Stimulated activated CD4-positive, alpha-beta T cell treated with anti-CD3 and anti-CD28 coated beads, TNF-alpha, amount 100 ng/mL, for 48 hours (primary cell): ENCODE data around the gene ANKRD49.
"Not testable (repeated sequence)": the region's sequence is repeated elsewhere in the genome, so short reads cannot be mapped to it uniquely, and the experiment has no call there.

Source experiments
- DNase-seq, 3 donors: peaks; one replicate each; pipeline ENCODE4 v3.0.0-alpha.2; 2020; ENCODE audit warnings: low read depth in 3 of 3

ANKRD49 gene

DNA sequence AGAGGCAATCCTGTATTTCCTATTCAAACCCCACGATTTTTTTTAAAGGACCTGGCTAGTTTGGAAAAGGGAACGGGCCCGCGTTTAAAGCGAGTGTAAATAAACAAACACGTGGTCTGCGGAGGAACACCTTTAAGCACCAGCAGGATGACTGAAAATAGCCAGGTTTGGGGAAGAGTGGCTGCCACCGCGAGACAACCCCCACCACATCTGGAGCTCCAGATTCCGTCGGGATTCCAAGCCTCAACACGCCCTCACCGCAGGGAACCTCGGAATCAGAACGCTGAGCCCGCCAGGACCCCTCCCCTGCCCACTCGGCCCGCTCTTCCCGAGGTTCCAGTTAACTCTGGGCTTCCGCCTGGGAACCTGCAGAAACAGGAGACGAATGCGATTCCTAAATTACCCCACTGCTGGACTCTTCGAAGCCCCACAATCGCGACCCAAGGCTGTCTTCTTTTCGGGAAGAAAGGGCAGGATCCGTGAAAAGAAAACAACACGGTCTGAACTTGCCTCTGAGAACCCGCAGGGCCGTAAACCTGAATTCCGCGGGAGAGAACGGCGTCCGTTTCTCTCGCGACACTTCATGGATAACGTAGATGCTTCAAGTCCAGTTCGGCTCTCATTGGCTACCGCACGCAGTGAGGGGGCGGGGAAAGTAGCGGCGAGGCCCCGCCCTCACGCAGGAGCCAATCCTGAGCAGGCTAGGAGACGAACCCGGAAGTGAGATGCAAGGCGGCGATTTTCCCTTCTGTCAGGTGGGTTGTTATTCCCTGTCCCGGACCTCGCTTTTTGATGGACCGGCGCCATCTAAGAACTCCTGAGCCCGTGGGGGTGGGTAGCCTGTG, at the start of gene ANKRD49, which contains the start of gene MRE11:
Gene ANKRD49 (plus strand): TSS at position 704 of the 845 bp plus-strand sequence. CDS start 2,710 bp downstream, outside the sequence.
Gene MRE11 (minus strand): TSS at position 564 of the 845 bp plus-strand sequence. CDS start 1,043 bp downstream, outside the sequence.
- peak; percentile 89 to 95 (median 89) for DNase-seq

GRCh38 chr11:94445641-94446040, 48.1 kb upstream of the ANKRD49 start:
- DNase-seq, result no peak

DNA sequence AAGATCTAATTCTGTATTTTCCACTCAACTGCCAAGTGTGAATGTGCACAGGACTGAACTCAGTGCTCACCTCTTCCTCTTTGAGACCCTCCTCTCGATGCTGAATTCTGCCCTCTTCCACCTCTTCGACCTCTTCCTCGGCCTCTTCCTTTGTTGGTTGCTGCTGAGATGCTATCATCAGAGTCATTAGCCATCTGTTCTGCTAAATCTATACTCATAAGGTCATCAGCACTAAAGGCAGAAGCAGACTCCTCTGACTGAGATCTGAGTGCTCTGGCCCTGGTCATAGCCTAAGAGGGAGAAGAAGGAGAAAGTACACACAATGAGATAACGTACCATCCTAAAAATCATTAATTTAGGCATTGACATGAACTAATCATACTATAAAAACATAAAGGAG, 46.6 kb upstream of the ANKRD49 start:
- no peak for DNase-seq

DNA sequence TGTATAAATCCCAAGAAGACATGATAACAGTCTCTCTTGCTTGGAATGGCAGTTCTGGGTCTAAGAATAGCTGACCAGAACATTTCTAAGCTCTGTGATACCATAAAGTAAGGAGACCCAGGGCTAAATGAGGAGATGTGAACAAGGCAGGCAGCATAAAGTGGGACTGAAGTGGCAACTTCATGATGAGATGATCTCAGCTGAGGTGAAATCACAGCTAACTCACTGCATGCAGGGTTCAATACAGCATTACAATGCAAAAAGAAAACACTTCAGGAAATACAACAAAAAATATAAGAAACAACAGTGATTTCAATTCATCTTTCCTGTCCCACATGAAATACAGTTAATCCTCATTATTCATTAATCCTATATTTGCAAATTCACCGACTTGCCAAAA, 44.8 kb upstream of the ANKRD49 start:
- no peak for DNase-seq

GRCh38 chr11:94449437-94449836, 44.3 kb upstream of the ANKRD49 start:
- no peak for DNase-seq

GRCh38 chr11:94450048-94450447, 43.7 kb upstream of the ANKRD49 start:
- DNase-seq, result no peak

DNA sequence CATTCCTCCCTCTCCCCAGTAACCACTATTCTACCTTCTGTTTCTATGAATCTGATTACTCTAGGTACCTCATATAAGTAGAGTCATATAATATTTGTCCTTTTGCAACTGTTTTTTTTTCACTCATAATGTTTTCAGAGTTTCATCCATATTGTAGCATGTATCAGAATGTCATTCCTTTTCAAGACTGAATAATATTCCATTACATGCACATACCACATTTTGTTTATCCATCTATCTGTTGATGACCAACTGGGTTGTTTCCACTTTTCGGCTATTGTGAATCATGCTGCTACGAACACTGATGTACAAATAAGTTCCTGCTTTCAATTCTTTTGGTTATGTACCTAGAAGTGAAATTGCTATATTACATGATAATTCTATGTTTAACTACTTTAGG, 40.8 kb upstream of the ANKRD49 start:
- no peak for DNase-seq

- no peak for DNase-seq
Observed at GRCh38 chr11:94454301-94454700, 39.5 kb upstream of the ANKRD49 start.

GRCh38 chr11:94455861-94456260, 37.9 kb upstream of the ANKRD49 start:
- no peak for DNase-seq

GRCh38 chr11:94457118-94458029, 36.4 kb upstream of the ANKRD49 start:
- no peak for DNase-seq

- DNase-seq, result no peak
Observed at GRCh38 chr11:94459576-94459975, 34.2 kb upstream of the ANKRD49 start.

DNA sequence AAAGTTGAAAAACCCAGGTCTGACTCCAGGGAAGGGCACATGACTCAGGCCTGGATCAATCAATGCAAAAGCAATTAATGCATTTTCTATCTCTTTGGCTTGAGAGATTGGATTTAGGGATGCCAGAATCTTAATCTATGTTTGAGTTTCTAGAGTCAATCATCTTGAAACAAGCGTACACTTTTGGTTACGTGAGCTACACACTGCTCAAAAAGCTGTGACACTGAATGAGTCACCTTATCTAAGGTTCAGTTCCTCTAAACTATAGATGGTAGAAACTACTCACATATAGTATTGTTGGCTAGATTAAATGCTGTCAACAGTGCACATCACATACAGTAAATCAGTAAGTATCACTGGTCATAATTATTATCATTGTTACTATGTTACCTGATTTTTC, 24.4 kb upstream of the ANKRD49 start:
- no peak for DNase-seq

DNA sequence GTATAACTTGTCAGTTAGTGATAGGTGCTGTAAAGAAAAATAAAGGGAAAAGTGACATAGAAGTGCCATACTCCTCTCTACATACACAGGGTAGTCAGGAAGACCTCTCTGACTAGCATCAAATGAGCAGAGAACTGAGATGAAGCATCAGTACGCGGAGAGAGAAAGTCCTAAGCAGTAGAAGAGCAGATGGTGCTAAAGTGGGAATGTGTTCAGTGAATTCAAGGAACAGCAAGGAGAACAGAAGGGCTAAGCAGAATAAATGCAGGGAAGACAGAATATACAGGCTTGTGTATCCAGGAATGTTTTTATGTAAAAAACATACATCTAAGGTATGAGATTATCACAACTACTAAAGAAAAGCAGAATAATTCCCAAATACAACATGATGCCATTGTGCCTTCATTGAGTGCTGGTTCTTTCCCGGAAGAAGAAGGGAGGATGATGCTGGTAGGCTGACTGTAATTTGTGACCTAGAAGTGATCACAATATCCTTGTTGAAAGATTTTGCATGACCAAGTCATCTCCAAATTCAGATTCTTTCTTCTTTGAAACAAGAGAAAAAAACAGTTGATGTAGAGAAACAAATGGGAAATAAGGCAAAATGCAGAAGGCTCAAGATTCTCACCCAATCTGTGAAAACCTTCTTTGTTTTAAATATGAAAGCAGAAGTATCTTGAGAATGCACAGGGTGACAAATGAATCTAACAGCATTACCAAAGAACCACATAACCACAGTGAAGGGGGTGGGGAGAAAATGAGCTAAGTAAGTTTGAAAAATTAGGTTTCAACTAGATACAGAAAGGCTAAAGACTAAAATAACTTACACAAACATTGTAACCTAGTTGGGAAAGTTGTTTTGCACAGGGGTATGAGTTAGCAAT, 20.6 kb upstream of the ANKRD49 start:
- DNase-seq, result no peak

DNA sequence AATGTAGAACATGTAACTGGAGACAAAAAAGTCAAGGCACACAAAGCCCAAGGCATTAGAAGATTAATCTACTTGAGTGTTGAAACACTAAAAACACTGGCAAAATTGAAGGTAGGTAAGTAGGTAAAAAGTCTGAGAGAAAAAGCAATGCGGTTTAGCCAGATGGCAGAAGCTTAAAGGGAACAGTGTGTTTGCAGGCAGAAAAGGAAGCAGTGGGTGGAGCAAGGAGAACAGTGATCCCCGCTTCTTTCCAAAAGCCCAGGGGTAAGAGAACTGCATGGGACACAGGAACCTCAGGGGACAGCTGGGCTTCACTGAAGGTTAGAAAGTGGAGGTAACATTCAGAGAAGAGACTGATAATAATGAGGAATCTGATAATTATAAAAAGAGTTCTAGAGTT, 16.2 kb upstream of the ANKRD49 start:
- no peak for DNase-seq

- no peak for DNase-seq
Observed at GRCh38 chr11:94481342-94481741, 12.4 kb upstream of the ANKRD49 start.

DNA sequence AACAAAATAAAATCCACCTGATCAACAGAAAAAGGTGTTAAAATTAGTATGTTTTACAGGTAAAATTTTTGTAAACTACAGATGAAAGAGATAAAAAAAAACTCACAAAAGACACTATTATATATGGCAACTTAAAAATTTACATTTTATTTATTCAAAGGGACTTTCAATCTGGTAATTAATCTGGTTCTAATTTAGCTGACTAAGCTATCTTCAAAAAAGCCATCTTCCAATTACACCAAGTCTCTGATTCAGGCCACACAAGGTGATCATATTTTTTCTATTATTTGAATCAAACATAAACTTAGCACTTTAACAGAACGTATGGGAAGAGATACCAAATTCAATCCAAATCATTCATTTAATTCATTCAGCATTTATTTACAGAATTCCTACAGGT, 7.7 kb upstream of the ANKRD49 start:
- DNase-seq, result no peak

GRCh38 chr11:94494126-94494680, 419 bp downstream of the ANKRD49 start:
- no peak for DNase-seq

GRCh38 chr11:94500181-94500580, 6.4 kb downstream of the ANKRD49 start:
- DNase-seq, result no peak

DNA sequence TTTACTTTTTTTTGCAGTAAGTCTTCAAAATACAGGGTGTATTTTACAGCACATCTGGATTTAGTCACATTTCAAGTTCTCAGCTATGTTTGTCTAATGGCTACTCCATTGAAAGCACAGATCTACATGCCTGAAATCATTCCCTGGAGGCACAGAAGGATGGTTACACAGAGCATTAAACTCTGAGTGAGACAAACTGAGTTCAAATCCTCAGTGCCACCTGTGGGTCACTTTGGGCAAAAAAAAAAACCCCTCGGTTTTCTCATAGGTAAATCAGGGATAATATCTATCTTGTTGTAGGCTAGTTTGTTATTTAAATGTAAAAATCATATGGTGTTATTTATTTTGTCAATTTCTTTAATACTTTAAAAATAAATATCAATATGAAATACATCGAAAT, 7.7 kb downstream of the ANKRD49 start:
- DNase-seq, result no peak

- no peak for DNase-seq
Observed at GRCh38 chr11:94504689-94505293, 11.0 kb downstream of the ANKRD49 start.

DNA sequence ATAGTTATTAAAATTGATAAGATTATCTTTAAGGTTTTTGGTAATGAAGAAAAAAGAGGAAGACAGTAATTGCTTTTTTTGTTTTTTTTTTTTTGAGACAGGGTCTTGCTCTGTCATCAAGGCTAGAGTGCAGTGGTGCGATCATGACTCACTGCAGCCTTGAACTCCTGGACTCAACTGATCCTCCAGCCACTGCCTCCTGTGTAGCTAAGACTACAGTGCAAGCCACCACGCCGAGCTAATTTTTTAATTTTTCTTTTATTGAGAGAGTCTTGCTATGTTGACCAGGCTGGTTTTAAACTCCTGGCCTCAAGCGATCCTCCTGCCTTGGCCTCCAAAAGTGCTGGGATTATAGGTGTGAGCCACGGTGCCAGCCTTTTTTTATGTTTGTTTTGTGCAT, 12.7 kb downstream of the ANKRD49 start:
- DNase-seq, result not testable (repeated sequence)
